Loucy (cell line): ENCODE data around the gene ZNF543.

ENCODE experiments used
- CTCF ChIP-seq: fragments of 200-600 bp; sonication (generic); conservative IDR thresholded peaks from 2 replicates; pipeline ENCODE4 v1.5.1; 2014; ENCODE audit warnings: mild to moderate bottlenecking, antibody characterized with exemption, low read length
- EZH2phosphoT487 ChIP-seq: fragments of 200-600 bp; IDR thresholded peaks from 2 replicates; pipeline ENCODE4 v1.6.1; 2018; ENCODE audit warnings: antibody characterized with exemption, mild to moderate bottlenecking, moderate library complexity, borderline replicate concordance

DNA sequence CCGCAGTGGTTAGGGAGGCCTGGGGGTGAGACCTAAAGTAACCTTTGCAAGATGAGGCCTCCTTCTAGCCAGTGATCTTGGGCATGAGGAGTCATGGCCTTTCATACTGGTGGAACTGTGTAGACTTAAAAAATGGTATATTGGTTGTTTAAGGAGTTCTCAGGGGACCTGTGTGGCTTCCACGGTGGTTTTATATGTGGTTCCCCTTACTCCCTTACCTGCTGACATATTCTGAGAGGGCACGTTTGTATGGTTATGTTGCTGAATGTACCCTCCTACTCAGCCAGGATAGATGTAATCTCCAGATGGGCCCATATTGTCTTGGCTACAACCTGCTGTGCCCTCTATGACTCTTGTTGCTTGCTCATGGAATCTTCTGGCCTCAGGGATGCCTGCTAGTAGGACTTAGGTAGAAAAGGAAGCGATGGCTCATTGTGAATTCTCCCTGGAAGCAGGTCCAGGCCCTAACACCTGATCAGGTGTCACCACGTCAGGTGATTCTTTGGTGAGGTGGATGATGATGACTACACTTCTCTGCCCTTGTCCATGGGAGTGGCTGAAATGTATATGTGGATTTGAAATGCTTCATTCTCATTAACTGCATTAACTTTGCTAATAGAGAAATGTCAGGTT, 38.1 kb upstream of the ZNF543 start:
- TF ChIP-seq CTCF (no peak), EZH2phosphoT487 (no peak)
